DMS53 (cell line): ENCODE measurements around the gene ASXL1.
A peak's percentile ranks its signal among the peaks of the same experiment; 100 is the strongest.

Source experiments
- DNase-seq: peaks from one replicate; lab custom pipeline; 2025; lab: John Stamatoyannopoulos, UW

ASXL1 gene

GRCh38 chr20:32466739-32467505, 108.8 kb downstream of the ASXL1 start:
- DNase-seq, result no peak

GRCh38 chr20:32467506-32468312, 109.6 kb downstream of the ASXL1 start:
- no peak for DNase-seq

GRCh38 chr20:32468313-32468640, 110.1 kb downstream of the ASXL1 start:
- no peak for DNase-seq

- DNase-seq, result no peak
Observed at GRCh38 chr20:32468860-32469259, 110.7 kb downstream of the ASXL1 start.

GRCh38 chr20:32470025-32470861, 112.1 kb downstream of the ASXL1 start:
- DNase-seq, result peak; percentile 62

- no peak for DNase-seq
Observed at GRCh38 chr20:32470940-32471339, 112.8 kb downstream of the ASXL1 start.

GRCh38 chr20:32472581-32473207, 114.6 kb downstream of the ASXL1 start:
- DNase-seq, result no peak

GRCh38 chr20:32473231-32474008, 115.3 kb downstream of the ASXL1 start:
- DNase-seq, result no peak

- no peak for DNase-seq
Observed at GRCh38 chr20:32474009-32474716, 116.0 kb downstream of the ASXL1 start.

GRCh38 chr20:32474717-32474966, 116.5 kb downstream of the ASXL1 start:
- DNase-seq, result no peak

GRCh38 chr20:32474967-32475811, 117.1 kb downstream of the ASXL1 start:
- no peak for DNase-seq

GRCh38 chr20:32476684-32477593, 118.8 kb downstream of the ASXL1 start:
- no peak for DNase-seq

GRCh38 chr20:32477594-32478512, 119.7 kb downstream of the ASXL1 start:
- DNase-seq, result no peak

GRCh38 chr20:32478576-32478975, 120.4 kb downstream of the ASXL1 start:
- DNase-seq, result no peak

- no peak for DNase-seq
Observed at GRCh38 chr20:32479012-32479411, 120.9 kb downstream of the ASXL1 start.

GRCh38 chr20:32479697-32480171, 121.6 kb downstream of the ASXL1 start:
- no peak for DNase-seq

GRCh38 chr20:32480371-32481241, 122.5 kb downstream of the ASXL1 start:
- DNase-seq, result no peak
